Smooth muscle cell (in vitro differentiated cells): ENCODE results near the gene TELO2. TPM values are rescaled to one million over a fixed set of nuclear protein-coding genes. Genes with fewer than 3 reads are reported as not detected.

ENCODE experiments used
- DNase-seq: peaks from one replicate; lab custom pipeline; 2025; ENCODE audit not compliant: unreplicated experiment; lab: John Stamatoyannopoulos, UW
- H2AFZ ChIP-seq: fragments of 200-600 bp; sonication (generic); 2 replicates; pipeline ENCODE4 v1.6.0; 2016; ENCODE audit warnings: antibody characterized with exemption, low read depth, mild to moderate bottlenecking
- H3F3A ChIP-seq: fragments of 200-600 bp; sonication (generic); 2 replicates; pipeline ENCODE4 v1.6.0; 2017; ENCODE audit warnings: antibody characterized with exemption, low read depth
- H3K27ac ChIP-seq: fragments of 200-600 bp; sonication (generic); 2 replicates; pipeline ENCODE4 v1.5.1; 2016; ENCODE audit warnings: low read depth, mild to moderate bottlenecking
- H3K27me3 ChIP-seq: fragments of 200-600 bp; sonication (generic); 2 replicates; pipeline ENCODE4 v1.6.1; 2016; ENCODE audit warnings: low read depth, mild to moderate bottlenecking
- H3K36me3 ChIP-seq: fragments of 200-600 bp; sonication (generic); 2 replicates; pipeline ENCODE4 v1.5.1; 2016; ENCODE audit warnings: low read depth
- H3K4me1 ChIP-seq: fragments of 200-600 bp; sonication (generic); 2 replicates; pipeline ENCODE4 v1.5.1; 2016; ENCODE audit warnings: low read depth
- H3K4me2 ChIP-seq: fragments of 200-600 bp; sonication (generic); 2 replicates; pipeline ENCODE4 v1.6.0; 2016; ENCODE audit warnings: mild to moderate bottlenecking
- H3K4me3 ChIP-seq: fragments of 200-600 bp; sonication (generic); 2 replicates; pipeline ENCODE4 v1.5.1; 2016; ENCODE audit warnings: mild to moderate bottlenecking
- H3K79me2 ChIP-seq: fragments of 200-600 bp; sonication (generic); 2 replicates; pipeline ENCODE4 v1.6.0; 2016; ENCODE audit warnings: low read depth, mild to moderate bottlenecking
- H3K9ac ChIP-seq: fragments of 200-600 bp; sonication (generic); 2 replicates; pipeline ENCODE4 v1.6.0; 2016; ENCODE audit warnings: low read depth
- H3K9me3 ChIP-seq: fragments of 200-600 bp; sonication (generic); replicated peaks from 2 replicates; pipeline ENCODE4 v1.5.1; 2016; ENCODE audit warnings: low read depth
- H4K20me1 ChIP-seq: fragments of 200-600 bp; sonication (generic); 2 replicates; pipeline ENCODE4 v1.6.0; 2016; ENCODE audit warnings: low read depth
- WGBS: methylation state at CpG from one replicate; pipeline ENCODE4 v1.1.7; 2016; ENCODE audit warnings: low lambda C conversion rate; 5-methylcytosine and 5-hydroxymethylcytosine counted together
- polyA plus RNA-seq: library from polyadenylated mRNA; unstranded; fragments of >200 nt; fragmentation: Nextera tagmentation; extraction: Ambion mirVana; gene quantifications from 2 replicates; pipeline ENCODE4 v1.2.1, GENCODE V29; 2016
- total RNA-seq: library from RNA; depleted of rRNA; stranded (reverse); fragments of >200 nt; gene quantifications from 2 replicates; pipeline ENCODE4 v1.2.3, GENCODE V29; 2014
- TF ChIP-seq, protein P1 (sequence below): fragments of 200-600 bp; sonication (generic); IDR thresholded peaks from 2 replicates; pipeline ENCODE4 v1.5.1; 2017; ENCODE audit warnings: borderline replicate concordance, mild to moderate bottlenecking, antibody characterized with exemption; ENCODE audit not compliant: insufficient read depth, poor library complexity, severe bottlenecking

TELO2 gene
- total and polyA plus RNA-seq, 2 experiments from 2014 or later = 6.5 to 22.9 TPM

DNA sequence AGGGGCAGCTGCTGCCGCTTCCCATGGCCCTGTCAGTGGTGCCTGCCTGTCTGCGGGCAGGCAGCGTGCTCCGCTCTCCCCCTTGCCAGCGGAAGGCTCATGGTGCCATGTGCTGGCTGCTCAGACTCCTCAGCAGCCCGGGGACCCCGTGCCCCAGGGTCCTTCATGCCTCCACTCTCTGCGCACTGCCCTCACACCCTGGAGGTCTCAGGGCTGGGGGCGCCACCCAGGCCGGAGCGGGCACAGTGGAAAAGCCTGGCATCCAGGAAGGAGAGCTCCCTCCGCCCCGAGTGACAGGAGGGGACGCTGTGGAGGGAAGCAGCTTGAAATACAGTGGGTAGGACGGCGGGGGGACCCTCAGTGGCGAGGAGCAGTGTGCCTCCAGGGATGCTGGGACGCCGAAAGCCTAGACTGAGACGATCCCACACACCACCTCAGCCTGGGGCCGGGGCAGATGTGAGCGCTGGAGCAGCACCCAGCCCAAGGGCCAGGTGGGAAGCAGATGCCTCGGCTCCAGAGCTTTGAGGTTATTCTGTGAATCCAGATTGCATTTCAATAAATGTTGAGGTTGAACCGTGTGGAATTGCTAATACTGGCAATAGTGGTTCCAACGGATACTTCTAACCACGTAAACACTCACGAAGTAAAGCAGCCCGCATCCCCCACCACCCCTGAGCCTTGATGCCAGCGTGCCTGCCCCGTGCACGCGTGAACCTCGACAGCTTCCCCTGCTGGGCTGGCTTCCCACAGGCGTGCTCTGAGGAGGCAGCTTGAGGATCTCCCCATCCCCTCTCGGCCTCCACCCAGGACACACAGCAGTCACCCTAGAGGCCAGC, 46.8 kb downstream of the TELO2 start:
- WGBS = 93% methylated on average over 35 of the region's 35 CpGs
- H3K9me3 ChIP-seq = no peaks in the 10 kb centered on the region
- no peak overlapping the region for H3K27ac ChIP-seq
- no peak overlapping the region for H2AFZ ChIP-seq
- no peaks in the 10 kb centered on the region for H3K27me3 ChIP-seq
- no peak overlapping the region for H3K4me3 ChIP-seq
- H3K9ac ChIP-seq = no peak overlapping the region
- peaks cover 3% of the 10 kb centered on the region for H3F3A ChIP-seq
- H3K79me2 ChIP-seq = peaks cover 18% of the 10 kb centered on the region
- no peaks in the 10 kb centered on the region for H3K36me3 ChIP-seq
- TF ChIP-seq, protein P1, sequence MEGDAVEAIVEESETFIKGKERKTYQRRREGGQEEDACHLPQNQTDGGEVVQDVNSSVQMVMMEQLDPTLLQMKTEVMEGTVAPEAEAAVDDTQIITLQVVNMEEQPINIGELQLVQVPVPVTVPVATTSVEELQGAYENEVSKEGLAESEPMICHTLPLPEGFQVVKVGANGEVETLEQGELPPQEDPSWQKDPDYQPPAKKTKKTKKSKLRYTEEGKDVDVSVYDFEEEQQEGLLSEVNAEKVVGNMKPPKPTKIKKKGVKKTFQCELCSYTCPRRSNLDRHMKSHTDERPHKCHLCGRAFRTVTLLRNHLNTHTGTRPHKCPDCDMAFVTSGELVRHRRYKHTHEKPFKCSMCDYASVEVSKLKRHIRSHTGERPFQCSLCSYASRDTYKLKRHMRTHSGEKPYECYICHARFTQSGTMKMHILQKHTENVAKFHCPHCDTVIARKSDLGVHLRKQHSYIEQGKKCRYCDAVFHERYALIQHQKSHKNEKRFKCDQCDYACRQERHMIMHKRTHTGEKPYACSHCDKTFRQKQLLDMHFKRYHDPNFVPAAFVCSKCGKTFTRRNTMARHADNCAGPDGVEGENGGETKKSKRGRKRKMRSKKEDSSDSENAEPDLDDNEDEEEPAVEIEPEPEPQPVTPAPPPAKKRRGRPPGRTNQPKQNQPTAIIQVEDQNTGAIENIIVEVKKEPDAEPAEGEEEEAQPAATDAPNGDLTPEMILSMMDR = no peak
- DNase-seq = no peak
- no peaks in the 10 kb centered on the region for H4K20me1 ChIP-seq
- H3K4me1 ChIP-seq = no peaks in the 10 kb centered on the region
- no peak overlapping the region for H3K4me2 ChIP-seq

DNA sequence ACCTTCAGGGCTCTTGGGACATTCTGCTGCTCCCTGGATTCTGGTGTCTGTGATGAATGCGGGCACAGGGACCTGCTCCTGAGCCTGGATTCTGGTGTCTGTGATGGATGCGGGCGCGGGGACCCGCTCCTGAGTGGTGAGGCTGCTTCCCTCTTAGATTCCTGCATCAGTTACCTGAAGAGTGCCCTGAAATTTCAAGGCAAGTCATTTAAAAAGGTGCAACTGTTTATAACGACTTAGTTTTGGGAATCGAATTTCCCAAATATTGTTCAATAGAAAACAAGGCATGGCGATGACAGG, 47.3 kb downstream of the TELO2 start:
- H3K9me3 ChIP-seq = no peaks in the 10 kb centered on the region
- no peaks in the 10 kb centered on the region for H4K20me1 ChIP-seq
- TF ChIP-seq, protein P1 = no peak
- no peaks in the 10 kb centered on the region for H3K4me1 ChIP-seq
- WGBS = 96% methylated on average over 8 of the region's 8 CpGs
- DNase-seq = no peak
- H3K9ac ChIP-seq = no peak overlapping the region
- H3K27ac ChIP-seq = no peak overlapping the region
- peaks cover 12% of the 10 kb centered on the region for H3K79me2 ChIP-seq
- H3F3A ChIP-seq = peaks cover 3% of the 10 kb centered on the region
- no peaks in the 10 kb centered on the region for H3K36me3 ChIP-seq
- no peak overlapping the region for H2AFZ ChIP-seq
- H3K4me3 ChIP-seq = no peak overlapping the region
- no peak overlapping the region for H3K4me2 ChIP-seq
- no peaks in the 10 kb centered on the region for H3K27me3 ChIP-seq

- no peak overlapping the region for H3K4me3 ChIP-seq
- no peak overlapping the region for H2AFZ ChIP-seq
- no peaks in the 10 kb centered on the region for H3K9me3 ChIP-seq
- H3K9ac ChIP-seq = no peak overlapping the region
- H3K4me1 ChIP-seq = no peaks in the 10 kb centered on the region
- no peak overlapping the region for H3K4me2 ChIP-seq
- no peak for DNase-seq
- H3F3A ChIP-seq = peaks cover 3% of the 10 kb centered on the region
- peaks cover 3% of the 10 kb centered on the region for H3K79me2 ChIP-seq
- no peak overlapping the region for H3K27ac ChIP-seq
- WGBS = 93% methylated on average over 41 of the region's 41 CpGs
- TF ChIP-seq, protein P1 = no peak
- H3K36me3 ChIP-seq = no peaks in the 10 kb centered on the region
- no peaks in the 10 kb centered on the region for H3K27me3 ChIP-seq
- H4K20me1 ChIP-seq = no peaks in the 10 kb centered on the region
These were observed 48.4 kb downstream of the TELO2 start for GRCh38 chr16:1541293-1542165.
